ENCODE measurements around the gene TIAM1.

TIAM1 gene

DNA sequence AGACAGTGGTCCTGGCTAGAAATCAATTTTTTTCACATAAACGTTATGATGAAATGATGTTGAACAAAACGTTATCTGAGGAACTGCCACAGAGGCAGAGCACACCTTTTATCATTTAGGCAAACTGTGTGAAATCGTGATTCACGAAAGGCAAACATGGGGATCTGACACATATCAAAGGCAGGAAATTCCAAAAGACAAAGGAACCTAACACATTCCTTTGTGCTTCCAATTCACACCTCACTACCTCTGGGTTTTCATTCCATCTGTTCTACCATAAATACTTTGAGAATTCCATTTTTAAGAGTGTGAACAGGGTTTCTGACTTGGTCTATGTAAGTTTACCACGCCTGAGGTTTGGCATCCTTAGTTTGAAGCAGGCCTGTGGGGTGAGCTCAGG lies 186.3 kb downstream of the TIAM1 start:
- Histone ChIP-seq H3K27me3 (ENCODE audit: insufficient read depth, low read length, poor library complexity) (no peaks in the 10 kb centered on the region), H3K9ac (ENCODE audit: low read depth, low read length) (no peak overlapping the region), H3K4me3 (ENCODE audit: low read depth in 1 of 2, low read length in 2 of 2) (no peak overlapping the region), H3K36me3 (ENCODE audit: insufficient read depth, low read length) (peaks cover 4% of the 10 kb centered on the region), H2AFZ (ENCODE audit: low read depth, low read length) (no peak overlapping the region), H3K79me2 (ENCODE audit: insufficient read depth, low read length) (no peaks in the 10 kb centered on the region), H4K20me1 (ENCODE audit: insufficient read depth, low read length) (no peaks in the 10 kb centered on the region), H3K27ac (ENCODE audit: low read length) (no peak overlapping the region), H3K4me2 (ENCODE audit: insufficient read depth, low read length) (no peak overlapping the region), H3K4me1 (ENCODE audit: insufficient read depth, low read length) (peaks cover 22% of the 10 kb centered on the region), H3K9me3 (ENCODE audit: insufficient read depth, low read length, severe bottlenecking) (peaks cover 11% of the 10 kb centered on the region)
- no peak for ATAC-seq (ENCODE audit: insufficient read depth, low read depth)
- TF ChIP-seq, protein P1, sequence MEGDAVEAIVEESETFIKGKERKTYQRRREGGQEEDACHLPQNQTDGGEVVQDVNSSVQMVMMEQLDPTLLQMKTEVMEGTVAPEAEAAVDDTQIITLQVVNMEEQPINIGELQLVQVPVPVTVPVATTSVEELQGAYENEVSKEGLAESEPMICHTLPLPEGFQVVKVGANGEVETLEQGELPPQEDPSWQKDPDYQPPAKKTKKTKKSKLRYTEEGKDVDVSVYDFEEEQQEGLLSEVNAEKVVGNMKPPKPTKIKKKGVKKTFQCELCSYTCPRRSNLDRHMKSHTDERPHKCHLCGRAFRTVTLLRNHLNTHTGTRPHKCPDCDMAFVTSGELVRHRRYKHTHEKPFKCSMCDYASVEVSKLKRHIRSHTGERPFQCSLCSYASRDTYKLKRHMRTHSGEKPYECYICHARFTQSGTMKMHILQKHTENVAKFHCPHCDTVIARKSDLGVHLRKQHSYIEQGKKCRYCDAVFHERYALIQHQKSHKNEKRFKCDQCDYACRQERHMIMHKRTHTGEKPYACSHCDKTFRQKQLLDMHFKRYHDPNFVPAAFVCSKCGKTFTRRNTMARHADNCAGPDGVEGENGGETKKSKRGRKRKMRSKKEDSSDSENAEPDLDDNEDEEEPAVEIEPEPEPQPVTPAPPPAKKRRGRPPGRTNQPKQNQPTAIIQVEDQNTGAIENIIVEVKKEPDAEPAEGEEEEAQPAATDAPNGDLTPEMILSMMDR (IDR thresholded peaks at IDR 0.05; ENCODE audit: borderline replicate concordance, extremely low read depth, low read length, poor library complexity, severe bottlenecking) = no peak
- TF ChIP-seq EZH2 (IDR thresholded peaks at IDR 0.05; ENCODE audit: borderline replicate concordance, low read depth, low read length, severe bottlenecking) = no peak
- no peak for DNase-seq

DNA sequence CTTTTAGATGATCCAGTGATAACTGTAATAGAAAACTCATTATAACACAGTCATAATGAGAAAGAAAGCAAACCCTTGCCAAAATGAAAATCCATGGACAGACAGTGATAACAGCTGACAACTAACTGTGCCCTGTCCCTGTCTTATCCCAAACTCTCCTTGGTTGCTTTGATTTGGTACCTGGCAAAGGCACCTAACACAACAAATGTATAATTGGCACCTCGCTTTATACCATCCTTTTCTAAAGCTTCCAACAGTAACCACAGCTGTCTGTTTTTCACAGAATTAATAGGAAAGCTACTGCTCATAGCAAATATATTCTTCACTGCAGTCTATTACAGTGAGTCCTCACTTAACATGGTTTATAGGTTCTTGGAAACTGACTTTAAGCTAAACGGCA lies 187.4 kb downstream of the TIAM1 start:
- H3K4me2 ChIP-seq (ENCODE audit: insufficient read depth, low read length) = no peak overlapping the region
- H3K79me2 ChIP-seq (ENCODE audit: insufficient read depth, low read length) = no peaks in the 10 kb centered on the region
- H2AFZ ChIP-seq (ENCODE audit: low read depth, low read length) = no peak overlapping the region
- H4K20me1 ChIP-seq (ENCODE audit: insufficient read depth, low read length) = no peaks in the 10 kb centered on the region
- no peaks in the 10 kb centered on the region for H3K27me3 ChIP-seq (ENCODE audit: insufficient read depth, low read length, poor library complexity)
- H3K36me3 ChIP-seq (ENCODE audit: insufficient read depth, low read length) = peaks cover 4% of the 10 kb centered on the region
- no peak overlapping the region for H3K27ac ChIP-seq (ENCODE audit: low read length)
- no peak overlapping the region for H3K9ac ChIP-seq (ENCODE audit: low read depth, low read length)
- no peak overlapping the region for H3K4me3 ChIP-seq (ENCODE audit: low read depth in 1 of 2, low read length in 2 of 2)
- peaks cover 22% of the 10 kb centered on the region for H3K4me1 ChIP-seq (ENCODE audit: insufficient read depth, low read length)
- no peak for ATAC-seq (ENCODE audit: insufficient read depth, low read depth)
- TF ChIP-seq, protein P1 (IDR thresholded peaks at IDR 0.05; ENCODE audit: borderline replicate concordance, extremely low read depth, low read length, poor library complexity, severe bottlenecking) = no peak
- TF ChIP-seq EZH2 (IDR thresholded peaks at IDR 0.05; ENCODE audit: borderline replicate concordance, low read depth, low read length, severe bottlenecking) = no peak
- peaks cover 11% of the 10 kb centered on the region for H3K9me3 ChIP-seq (ENCODE audit: insufficient read depth, low read length, severe bottlenecking)
- DNase-seq = no peak

DNA sequence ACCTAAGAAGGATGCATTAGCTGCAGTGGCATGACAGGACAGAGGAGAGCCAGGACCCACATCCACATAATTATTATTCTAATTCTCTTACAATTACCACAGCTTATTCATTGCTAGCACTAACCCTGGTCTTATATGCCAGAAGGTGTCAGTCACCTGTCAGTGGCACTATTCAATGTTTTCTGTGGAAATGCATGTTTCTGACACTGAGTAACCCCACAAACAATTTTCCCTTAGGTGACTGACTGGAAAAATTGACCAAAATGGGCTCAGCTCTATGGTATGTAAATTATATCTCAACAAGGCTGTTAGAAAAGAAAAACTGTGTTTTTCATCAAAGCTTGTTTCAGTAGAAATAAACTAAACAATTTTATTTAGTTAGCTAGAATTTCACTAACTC lies 187.9 kb downstream of the TIAM1 start:
- Histone ChIP-seq H3K79me2 (ENCODE audit: insufficient read depth, low read length) (no peaks in the 10 kb centered on the region), H4K20me1 (ENCODE audit: insufficient read depth, low read length) (no peaks in the 10 kb centered on the region), H3K4me2 (ENCODE audit: insufficient read depth, low read length) (no peak overlapping the region), H3K9ac (ENCODE audit: low read depth, low read length) (no peak overlapping the region), H3K27me3 (ENCODE audit: insufficient read depth, low read length, poor library complexity) (no peaks in the 10 kb centered on the region), H3K9me3 (ENCODE audit: insufficient read depth, low read length, severe bottlenecking) (peaks cover 11% of the 10 kb centered on the region), H3K36me3 (ENCODE audit: insufficient read depth, low read length) (peaks cover 4% of the 10 kb centered on the region), H3K27ac (ENCODE audit: low read length) (no peak overlapping the region), H3K4me1 (ENCODE audit: insufficient read depth, low read length) (peaks cover 22% of the 10 kb centered on the region), H3K4me3 (ENCODE audit: low read depth in 1 of 2, low read length in 2 of 2) (no peak overlapping the region), H2AFZ (ENCODE audit: low read depth, low read length) (no peak overlapping the region)
- no peak for DNase-seq
- ATAC-seq (ENCODE audit: insufficient read depth, low read depth) = no peak
- no peak for TF ChIP-seq EZH2 (IDR thresholded peaks at IDR 0.05; ENCODE audit: borderline replicate concordance, low read depth, low read length, severe bottlenecking)
- TF ChIP-seq, protein P1 (IDR thresholded peaks at IDR 0.05; ENCODE audit: borderline replicate concordance, extremely low read depth, low read length, poor library complexity, severe bottlenecking) = no peak

Data from DND-41 (cell line).